GM19395 (cell line): ENCODE measurements around the gene MRPS35.

ENCODE experiments used
- ATAC-seq: cut with Tn5 transposase; IDR thresholded peaks from one replicate; pipeline ENCODE4 v1.9.1; 2021; ENCODE audit warnings: mild to moderate bottlenecking, moderate library complexity; ENCODE audit not compliant: unreplicated experiment

Gene MRPS35

DNA sequence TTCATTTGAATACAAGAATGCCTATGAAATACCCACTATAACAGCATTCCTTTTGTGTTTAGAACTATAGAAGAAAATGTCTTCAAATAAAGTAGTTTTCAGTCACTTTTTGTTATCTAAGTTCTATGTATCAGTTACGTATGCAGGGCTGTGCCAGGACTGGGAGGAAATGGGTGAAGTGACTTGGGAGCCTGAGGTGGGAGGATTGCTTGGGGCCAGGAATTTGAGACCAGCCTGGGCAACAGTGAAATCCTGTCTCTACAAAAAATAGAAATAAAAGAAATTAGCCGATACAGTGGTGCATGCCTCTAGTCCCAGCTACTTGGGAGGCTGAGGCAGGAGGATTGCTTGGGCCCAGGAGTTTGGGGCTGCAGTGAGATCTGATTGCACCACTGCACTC lies 92.3 kb downstream of the MRPS35 start:
- ATAC-seq: no peak

DNA sequence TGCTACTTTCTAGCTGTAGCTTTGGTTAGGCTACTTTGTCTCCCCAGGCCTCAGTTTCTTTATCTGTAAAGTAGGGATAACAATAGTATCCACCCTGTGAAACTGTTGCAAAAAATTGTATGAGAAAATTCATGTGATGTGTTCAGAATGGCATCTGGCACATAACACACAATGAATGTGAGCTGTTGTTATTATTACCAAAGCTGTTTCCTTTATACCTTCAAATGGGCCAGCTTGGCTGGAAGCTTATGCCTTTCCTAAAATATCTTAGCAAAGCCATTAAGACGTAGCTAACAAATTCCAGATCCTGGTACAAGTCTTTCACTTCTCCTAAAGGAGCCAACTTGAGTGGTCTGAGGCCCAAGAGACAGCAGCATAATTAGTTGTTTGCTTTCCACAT lies 94.6 kb downstream of the MRPS35 start:
- no peak for ATAC-seq
